HG03064 (cell line): Measurements from ENCODE around the gene LTC4S.

Source experiments
- ATAC-seq: cut with Tn5 transposase; IDR thresholded peaks from one replicate; pipeline ENCODE4 v1.9.1; 2021; ENCODE audit warnings: low read depth; ENCODE audit not compliant: unreplicated experiment

Gene LTC4S

GRCh38 chr5:179840321-179840720 is 46.5 kb downstream of the LTC4S start:
- no peak for ATAC-seq

GRCh38 chr5:179840766-179841165 is 47.0 kb downstream of the LTC4S start:
- ATAC-seq: no peak

DNA sequence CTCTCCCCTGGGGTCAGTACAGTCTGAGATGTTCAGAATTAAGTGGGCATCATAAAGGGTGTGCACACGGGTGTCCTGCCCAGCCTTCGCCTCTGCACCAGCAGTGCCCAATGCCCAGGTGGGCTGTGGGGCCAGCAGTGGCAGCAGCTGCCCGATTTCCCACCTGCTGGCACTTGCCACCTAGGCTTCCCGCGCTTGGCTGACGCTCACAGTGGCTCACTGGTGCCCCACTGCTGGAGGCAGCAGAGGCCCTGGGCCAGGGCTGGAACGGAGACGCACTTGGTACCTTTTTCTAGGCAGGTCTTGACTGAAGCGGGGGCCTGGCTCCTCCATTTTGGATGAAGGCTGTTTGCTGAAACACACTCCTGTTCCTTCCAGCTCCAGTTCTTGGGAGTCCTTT is 47.8 kb downstream of the LTC4S start:
- no peak for ATAC-seq
